Central memory CD4-positive, alpha-beta T cell (primary cell): Measurements from ENCODE around the gene KDM2A.

Experiments
- DNase-seq: peaks from one replicate; pipeline ENCODE4 v3.0.0; 2022

Gene KDM2A

DNA sequence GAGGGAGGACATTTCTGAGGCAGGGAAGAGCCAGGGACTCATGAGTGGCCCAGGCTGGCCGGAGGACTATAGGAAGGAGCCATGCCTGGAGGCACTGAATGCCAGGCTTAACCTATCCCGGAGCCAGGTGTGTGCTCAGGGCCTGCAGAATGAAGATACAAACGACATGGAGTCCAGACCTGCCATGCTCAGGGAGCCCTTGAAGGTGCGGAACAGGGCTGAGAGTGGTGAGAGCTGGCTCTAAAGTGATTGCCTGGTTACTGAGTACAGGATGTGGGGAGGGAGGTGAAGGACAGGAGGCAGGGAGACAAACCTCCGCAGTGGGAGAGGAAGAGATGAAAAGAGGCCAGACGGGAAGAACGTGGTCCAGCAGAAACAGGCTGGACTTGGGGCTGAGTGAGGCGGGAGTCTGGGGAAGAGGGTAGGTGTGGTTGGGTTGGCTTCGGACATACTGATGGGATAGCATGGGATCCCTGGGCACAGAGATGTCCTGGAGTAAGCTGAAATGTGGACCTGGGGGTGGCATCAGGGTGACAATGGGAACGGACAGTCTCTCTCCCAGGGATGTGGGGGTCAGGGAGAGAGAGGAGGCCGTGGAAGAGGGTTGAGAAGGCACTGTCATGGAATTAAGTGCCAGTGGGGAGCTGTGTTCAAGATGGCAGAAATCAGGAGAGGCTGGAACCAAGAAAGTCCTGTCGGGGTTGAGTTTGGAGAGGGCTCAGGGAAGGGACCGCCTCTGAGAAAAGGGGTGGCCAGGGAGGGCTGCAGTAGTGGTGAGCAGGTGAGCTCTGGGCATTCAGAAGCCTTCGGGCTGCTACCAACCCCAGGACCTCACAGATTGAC is 168.5 kb downstream of the KDM2A start:
- DNase-seq: peak; percentile 52

DNA sequence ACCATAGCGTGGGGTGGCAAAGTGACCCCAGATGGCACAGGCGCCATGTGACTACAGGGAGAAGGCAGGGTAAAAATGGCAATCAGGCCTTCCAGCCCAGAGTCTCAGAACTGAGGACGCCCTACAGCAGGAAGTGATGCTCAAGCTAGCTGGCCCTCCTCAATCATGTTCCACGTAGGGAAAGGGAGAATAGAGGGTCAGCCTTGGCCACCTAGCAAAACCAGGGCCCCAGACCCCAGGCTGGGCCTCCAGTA is 169.1 kb downstream of the KDM2A start:
- no peak for DNase-seq

DNA sequence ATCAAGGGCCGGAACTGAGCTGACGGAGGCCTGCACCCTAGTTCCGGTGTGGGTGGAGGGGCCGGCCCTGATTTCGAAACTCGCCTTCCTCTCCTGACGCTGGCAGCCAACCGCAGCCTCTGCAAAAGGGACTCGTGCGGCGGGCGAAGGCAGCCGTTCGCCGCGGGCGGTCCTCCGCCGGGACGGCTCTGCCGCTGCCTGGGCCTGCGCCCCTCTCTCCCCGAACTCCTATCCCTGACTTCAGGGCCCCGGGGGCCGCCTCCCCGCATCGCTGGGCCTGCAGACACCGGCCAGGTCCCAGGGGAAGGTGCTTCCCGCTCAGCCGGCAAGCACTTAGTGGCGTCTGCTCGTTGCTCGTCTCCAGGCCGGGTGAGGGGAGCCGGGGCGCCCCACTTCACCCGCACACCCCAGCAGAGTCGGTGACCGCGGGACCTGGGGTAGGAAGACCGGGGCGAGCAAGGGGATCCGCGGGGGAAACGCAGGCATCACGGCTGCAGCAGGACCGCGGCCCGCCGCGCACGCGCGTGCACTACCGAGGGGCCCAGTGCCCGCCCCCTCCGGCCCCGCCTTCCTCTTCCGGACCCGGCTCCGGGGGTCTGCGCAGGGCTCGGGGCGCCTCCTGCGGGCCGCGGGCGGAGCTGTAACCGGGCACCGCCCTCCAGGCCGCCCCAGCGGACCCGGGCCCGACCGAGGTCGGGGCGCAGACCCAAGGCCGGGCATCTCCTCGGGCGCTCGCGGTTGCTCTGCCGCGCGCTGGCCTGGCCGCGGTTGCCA is 169.6 kb downstream of the KDM2A start:
- DNase-seq: peak; percentile 92

DNA sequence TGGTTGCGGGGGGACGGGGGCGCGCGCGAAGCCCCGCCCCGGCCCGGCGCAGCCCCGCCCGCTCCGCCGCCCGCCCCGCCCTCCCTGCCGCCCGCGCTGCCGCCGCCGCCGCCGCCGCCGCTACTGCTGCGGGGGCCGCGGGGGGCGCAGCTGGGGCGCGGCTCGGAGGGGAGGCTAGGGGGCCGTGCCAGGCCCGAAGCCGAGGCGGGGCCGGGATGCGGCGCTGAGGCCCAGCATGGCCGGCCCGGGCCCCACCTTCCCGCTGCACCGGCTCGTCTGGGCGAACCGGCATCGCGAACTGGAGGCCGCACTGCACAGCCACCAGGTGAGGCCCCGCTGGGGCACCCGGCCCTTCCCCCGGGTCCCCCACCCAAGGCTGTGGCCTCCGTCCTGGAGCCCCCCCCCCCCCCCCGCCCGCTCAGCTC is 170.2 kb downstream of the KDM2A start, which contains the start of gene ANKRD13D:
Gene ANKRD13D (plus strand): TSS at position 78 of the 425 bp plus-strand sequence. CDS start 158 bp downstream, at position 236.
- no peak for DNase-seq

DNA sequence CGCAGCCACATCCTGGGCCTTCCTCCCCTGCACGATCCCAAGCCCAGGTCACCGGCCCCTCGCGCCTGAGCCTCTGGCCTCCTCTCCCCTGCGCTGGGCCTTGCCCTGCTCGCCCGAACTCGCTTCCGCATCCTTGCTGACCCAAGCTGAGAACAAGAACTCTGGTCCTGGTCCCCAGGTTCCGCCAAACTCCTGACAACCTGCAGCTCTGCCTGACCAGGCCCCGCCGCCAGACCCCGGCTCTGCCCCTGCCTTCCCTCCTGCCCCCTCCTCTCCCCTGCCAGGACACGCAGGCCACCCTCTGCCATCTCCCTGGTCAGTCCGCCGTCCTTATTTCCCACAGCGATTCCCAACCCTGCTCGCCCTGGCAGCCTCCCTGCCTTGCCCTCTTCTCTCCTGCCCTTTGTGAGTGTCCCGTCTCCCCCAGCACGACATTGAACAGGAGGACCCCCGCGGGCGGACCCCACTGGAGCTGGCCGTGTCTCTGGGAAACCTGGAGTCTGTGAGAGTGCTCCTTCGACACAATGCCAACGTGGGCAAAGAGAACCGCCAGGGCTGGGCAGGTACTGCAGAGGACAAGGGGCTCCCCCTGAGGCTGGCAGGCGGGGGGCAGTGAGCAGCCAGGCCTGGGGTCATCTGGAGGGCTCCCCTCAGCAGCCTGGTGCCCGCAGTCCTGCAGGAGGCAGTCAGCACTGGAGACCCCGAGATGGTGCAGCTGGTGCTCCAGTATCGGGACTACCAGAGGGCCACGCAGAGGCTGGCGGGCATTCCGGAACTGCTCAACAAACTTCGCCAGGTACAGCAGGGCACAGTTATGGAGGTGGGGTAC is 170.8 kb downstream of the KDM2A start:
- DNase-seq: no peak

DNA sequence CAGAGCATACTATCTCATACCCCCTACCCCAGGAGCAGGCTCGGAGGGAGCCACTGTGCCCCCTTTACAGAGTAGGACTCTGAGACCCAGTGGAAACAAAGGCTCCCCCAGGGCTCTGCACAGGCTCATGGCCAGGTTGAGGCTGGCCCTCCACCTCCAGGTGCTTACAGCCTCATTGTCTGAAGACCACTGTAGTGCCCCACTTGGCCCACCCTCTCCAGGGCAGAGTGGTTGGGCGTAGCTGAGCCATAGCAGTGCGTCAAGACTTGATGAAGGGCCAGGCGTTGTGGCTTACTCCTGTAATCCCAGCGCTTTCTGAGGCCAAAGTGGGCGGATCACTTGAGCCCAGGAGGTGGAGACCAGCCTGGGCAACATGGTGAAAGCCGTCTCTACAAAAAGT is 171.7 kb downstream of the KDM2A start:
- DNase-seq: no peak

DNA sequence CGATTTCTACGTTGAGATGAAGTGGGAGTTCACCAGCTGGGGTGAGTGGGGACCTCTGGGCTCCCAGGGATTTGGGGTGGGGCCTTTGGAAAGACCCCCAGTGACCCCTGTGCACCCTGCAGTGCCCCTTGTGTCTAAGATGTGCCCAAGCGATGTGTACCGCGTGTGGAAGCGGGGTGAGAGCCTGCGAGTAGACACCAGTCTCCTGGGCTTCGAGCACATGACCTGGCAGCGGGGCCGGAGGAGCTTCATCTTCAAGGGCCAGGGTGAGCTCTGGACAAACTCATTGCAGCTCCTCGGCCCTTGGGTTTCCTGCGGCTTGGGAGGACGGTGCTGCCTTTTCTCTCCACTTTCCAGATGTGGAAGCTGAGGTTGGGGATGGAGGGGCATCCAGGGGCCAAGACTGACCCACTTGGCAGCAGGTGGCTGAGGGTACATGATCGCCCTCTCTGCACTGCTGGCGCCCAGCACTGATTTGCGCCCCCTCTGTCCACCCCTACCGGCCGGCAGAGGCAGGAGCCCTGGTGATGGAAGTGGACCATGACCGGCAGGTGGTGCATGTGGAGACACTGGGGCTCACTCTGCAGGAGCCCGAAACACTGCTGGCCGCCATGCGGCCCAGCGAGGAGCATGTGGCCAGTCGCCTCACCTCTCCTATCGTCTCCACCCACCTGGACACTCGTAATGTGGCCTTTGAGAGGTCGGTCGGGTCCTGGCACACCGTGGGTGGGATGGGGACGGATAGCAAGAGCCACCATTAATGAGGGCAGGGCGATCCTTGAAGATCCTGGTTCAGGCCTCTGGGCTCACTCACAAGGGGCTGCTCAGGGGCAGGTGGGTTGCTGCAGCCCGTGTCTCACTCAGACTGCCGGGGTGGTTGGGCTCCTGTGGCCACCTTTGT is 172.7 kb downstream of the KDM2A start:
- DNase-seq: no peak

DNA sequence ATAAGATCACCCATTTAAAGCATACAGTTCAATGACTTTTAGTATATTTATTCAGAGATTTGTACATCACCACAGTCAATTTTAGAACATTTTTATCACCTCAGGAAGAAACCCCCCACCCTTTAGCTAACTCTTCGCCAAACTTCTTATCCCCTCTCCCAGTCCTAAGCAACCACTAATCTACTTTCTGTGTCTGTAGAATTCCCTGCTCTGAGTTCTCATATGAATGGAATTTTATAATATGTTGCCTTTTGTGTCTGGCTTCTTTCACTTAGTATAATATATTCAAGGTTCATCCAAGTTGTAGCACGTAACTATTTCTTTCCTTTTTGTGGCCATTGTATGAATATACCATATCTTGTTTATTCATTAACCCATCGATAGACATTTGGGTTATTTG is 173.6 kb downstream of the KDM2A start:
- no peak for DNase-seq

DNA sequence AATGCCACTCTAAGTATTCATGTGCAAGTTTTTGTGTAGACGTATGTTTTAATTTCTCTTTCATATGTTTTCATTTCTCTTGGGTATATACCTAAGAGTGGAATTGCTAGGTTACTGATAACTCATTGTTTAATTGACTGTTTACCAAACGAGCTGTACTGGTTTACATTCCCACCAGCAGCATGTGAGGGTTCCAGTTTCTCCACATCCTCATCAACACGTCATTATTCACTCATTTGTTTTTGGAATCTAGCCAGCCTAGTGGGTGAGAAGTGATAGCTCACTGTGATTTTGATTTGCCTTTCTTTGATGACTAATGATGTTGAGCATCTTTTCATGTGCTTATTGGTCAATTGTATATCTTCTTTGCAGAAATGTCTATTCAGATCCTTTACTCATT is 174.0 kb downstream of the KDM2A start:
- DNase-seq: peak; percentile 69

DNA sequence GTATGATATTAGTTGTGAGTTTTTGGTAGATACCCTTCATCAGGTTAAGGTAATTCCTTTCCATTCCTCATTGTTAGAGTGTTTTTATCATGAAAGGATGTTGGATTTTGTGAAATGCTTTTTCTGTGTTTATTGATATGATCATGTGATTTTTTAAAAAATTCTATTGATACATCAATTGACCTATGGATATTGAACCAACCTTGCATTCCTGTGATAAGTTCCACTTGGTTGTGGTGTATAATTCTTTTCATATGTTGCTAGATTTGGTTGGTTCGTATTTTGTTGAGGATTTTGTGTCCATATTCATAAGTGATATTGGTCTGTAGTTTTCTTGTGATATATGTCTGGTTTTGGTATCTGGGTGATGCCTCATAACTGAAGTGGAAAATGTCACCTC is 176.8 kb downstream of the KDM2A start:
- DNase-seq: no peak

DNA sequence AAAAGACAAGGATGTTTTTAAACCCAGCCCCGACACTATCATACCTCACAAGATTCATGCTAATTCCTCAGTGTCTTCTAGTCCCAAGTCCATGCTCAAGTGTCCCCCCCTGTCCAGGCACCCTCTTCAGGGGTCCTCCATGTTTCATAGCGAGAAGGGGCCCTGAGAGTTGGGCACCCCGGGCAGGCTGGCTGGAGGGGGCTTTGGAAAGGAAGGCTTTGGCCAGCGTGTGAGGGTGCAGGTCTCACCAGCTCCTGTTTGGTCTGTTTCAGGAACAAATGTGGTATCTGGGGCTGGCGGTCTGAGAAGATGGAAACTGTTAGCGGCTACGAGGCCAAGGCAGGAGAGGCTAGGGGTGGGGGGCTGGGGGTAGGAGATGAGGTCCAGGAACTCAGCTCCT is 179.7 kb downstream of the KDM2A start:
- DNase-seq: no peak

DNA sequence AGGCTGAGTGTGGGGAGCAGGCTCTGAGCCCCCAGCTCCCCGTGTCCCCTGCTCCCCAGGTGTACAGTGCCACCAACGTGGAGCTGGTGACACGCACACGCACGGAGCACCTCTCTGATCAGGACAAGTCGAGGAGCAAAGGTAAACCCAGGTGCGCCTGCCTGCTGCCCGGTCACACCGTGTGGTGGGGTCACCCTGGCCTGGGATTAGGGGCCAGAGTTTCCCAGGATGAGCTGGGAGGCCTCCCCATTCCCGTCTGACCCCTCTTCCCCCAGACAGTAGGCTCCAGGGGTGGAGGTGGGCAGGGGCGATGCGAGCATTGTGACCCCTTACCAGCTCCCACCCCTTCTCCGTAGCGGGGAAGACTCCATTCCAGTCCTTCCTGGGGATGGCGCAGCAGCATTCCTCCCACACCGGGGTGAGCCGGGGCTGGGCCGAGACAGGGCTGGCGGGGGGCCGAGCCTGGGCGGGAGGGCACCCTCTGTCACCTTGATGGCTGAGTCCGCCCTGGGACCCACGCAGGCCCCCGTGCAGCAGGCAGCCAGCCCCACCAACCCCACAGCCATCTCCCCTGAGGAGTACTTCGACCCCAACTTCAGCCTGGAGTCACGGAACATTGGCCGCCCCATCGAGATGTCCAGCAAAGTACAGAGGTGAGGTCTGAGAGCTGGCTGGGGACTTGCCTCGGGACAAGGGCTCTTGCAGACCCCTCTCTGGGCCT is 180.6 kb downstream of the KDM2A start:
- DNase-seq: no peak

DNA sequence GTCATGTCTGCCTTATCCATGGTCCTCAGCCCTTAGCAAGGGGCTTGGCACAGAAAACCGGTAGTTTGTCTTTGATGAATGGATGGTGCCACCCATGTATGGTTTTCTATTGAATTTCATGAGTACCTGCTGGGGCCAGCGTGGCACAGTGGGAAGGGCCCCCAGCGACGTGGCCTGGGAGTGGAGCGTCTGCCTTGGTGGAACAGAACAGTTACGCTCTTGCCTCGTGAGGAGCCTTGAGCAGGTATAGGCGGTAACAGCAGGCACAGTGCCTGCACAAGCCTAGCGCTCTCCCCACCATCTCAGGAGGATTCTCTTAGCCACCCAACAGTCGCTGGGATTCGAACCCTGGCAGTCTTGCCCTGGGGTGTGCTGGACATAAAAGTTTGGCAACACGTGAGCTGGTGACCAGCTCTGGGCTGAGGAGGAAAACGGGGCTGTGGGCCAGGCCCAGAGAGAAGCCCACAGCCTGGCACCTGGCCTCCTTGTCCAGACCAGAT is 181.2 kb downstream of the KDM2A start:
- no peak for DNase-seq

DNA sequence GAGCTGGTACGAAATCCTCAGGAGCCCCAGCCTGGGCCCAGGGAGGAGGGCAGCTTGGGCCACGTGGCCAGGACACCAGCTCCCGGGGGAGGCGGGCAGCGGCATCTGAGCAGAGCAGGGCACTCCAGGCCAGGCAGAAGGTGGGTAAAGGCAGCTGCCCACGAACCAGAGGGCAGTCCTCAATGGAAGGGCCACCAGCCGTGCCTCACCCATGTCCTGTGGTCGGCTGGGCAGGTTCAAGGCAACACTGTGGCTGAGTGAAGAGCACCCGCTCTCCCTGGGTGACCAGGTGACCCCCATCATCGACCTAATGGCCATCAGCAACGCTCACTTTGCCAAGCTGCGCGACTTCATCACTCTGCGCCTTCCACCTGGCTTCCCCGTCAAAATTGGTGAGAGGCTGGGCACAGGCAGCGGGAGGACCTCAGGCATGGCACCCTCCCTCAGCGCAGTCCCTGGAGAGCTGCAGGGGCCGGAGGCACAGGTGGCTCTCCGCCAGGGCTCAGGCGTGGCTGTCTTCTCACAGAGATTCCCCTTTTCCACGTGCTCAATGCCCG is 181.8 kb downstream of the KDM2A start:
- no peak for DNase-seq

DNA sequence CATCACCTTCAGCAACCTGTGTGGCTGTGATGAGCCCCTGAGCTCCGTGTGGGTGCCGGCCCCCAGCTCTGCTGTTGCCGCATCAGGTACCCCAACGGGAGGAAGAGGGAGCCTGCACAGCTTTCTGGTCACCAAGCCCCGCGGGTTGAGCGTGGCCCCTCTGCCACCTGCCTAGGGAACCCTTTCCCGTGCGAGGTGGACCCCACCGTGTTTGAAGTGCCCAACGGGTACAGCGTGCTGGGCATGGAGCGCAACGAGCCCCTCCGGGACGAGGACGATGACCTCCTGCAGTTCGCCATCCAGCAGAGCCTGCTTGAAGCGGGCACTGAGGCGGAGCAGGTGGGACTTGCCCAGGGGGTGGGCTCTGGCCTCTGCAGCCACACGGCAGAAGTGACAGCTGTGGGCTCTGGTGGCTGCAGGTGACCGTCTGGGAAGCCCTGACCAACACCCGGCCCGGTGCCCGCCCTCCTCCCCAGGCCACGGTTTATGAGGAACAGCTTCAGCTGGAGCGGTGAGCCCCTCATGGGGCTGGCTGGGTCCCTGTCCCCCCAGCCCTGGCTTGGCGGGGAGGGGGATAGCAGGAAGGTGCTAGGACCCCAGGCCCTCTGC is 182.4 kb downstream of the KDM2A start:
- no peak for DNase-seq

DNA sequence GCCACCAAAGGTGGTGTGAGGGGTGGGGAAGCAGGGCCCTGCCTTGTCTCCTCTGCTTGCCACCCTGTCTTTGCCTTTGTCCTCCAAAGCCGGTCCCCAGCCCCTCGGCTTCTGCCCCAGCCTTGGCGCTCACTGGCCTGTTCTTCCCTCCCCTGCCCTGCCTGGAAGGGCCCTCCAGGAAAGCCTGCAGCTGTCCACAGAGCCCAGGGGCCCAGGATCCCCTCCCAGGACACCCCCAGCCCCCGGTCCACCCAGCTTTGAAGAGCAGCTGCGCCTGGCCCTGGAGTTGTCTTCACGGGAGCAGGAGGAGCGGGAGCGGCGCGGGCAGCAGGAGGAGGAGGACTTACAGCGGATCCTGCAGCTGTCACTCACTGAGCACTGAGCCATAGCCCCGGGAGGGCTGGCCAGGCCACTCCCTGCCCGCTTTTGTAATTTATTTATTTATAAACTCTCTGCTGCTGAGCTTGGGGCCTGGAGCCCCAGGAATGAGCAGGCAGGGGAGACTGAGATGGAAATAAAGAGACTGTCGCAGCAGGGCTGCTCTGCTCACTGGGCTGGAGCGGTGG is 183.0 kb downstream of the KDM2A start:
- DNase-seq: no peak

DNA sequence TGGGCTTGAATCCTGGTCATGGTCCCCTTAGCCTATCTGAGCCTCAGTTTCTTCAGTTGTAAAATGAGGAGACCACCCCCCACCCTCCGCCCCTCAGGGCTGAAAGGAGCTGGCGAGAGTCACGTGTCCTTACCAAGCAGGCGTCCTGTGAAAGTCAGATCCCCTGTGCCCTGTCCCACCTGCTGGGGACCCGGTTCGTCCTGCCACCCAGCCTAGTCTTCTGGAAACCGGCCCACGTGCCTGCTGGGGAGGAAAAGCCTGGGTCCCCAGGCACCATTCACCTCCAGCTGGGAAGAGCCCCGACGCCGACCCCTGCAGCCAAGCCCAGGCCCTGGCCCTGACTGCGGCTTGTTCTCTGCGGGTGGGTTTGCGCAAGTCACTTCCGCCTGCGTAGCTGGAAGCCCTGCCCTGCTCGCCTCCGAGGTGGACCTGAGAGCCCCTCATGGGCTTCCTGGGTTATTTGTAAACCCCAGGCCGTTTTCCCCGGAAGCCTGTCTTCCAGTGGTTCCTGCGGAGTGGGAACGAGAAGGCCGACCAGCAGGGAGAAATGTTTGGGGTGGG is 183.6 kb downstream of the KDM2A start:
- no peak for DNase-seq

DNA sequence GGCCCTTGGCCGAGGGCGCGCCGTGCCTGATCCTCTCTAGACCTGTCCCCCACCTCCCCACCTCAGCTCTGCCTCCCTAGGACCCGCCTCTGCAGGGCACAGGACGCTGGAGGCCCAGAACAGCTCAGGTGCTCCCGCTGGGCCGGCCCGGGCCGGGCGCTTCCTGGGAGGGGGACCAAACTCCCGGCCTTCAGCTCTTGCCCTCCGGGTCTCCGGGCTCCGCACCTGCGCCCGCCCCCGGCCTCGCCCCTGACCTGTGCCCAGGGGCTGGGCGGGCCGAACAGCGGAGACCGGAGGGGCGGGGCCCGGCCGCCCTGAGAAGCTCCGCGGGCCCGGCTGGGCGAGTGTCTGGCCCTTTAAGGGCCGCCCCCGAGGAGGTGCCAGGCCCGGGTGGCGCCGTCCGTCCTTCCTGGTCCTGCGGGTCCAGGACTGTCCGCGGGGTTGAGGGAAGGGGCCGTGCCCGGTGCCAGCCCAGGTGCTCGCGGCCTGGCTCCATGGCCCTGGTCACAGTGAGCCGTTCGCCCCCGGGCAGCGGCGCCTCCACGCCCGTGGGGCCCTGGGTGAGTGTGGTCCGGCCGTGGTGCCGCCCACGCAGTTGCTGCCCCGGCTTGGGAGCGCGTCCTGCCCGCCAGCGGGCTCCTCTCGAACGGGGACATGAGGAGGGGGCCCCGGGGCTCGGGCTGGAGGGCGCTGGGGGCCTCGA is 184.2 kb downstream of the KDM2A start, which contains the start of gene SSH3:
Gene SSH3 (plus strand): TSS at position 399 of the 703 bp plus-strand sequence. CDS start 96 bp downstream, at position 495.
- no peak for DNase-seq

DNA sequence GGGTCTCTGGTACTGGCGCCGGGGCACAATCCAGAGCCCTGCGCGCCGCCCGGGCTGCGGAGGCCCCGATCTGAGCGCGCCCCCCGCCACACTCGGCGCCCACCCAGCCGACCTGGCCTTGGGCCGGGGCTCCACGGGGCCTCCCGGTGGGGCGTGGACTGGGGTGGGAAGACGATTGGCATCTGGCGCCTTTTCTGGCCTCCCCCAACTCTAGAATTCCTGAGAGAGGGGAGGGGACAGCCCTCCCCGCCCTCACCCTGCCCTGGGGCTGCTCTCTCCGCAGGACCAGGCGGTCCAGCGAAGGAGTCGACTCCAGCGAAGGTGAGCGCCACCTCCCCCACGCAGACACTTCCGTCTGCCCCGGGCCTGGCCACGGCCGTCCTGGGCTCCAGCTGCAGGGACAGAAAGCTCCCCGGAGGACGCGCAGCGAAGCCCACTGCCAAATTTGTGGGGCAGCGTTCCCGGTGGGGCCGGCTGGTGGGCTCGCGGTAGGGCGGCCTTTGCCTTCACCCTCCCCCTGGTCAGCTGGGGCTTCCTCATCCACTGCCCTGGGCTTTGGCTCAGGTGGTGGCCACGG is 184.9 kb downstream of the KDM2A start:
- DNase-seq: no peak
